ENCODE results near the gene UBL3.

Gene UBL3

GRCh38 chr13:29835280-29836061, 14.9 kb downstream of the UBL3 start:
- TF ChIP-seq, protein P1, sequence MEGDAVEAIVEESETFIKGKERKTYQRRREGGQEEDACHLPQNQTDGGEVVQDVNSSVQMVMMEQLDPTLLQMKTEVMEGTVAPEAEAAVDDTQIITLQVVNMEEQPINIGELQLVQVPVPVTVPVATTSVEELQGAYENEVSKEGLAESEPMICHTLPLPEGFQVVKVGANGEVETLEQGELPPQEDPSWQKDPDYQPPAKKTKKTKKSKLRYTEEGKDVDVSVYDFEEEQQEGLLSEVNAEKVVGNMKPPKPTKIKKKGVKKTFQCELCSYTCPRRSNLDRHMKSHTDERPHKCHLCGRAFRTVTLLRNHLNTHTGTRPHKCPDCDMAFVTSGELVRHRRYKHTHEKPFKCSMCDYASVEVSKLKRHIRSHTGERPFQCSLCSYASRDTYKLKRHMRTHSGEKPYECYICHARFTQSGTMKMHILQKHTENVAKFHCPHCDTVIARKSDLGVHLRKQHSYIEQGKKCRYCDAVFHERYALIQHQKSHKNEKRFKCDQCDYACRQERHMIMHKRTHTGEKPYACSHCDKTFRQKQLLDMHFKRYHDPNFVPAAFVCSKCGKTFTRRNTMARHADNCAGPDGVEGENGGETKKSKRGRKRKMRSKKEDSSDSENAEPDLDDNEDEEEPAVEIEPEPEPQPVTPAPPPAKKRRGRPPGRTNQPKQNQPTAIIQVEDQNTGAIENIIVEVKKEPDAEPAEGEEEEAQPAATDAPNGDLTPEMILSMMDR (IDR thresholded peaks at IDR 0.05; ENCODE audit: insufficient read depth, low read length, missing control alignments), result no peak
- POLR2A ChIA-PET, result no interaction called here
- H3K4me3 ChIP-seq (ENCODE audit: low read depth, low read length), result no peak overlapping the region
- CTCF ChIA-PET, result interaction anchor here (0.6 to 23.4 kb wide), 5 partner anchors 10 to 297 kb away, joined by 3 to 360 read pairs (median 3); no protein-coding TSS in a partner anchor
- DNase-seq (ENCODE audit: low read depth, low spot score), result no peak

- CTCF ChIA-PET, result interaction anchor here (1.4 kb wide), 2 partner anchors 12 to 89 kb away, joined by 4 to 5 read pairs; no protein-coding TSS in a partner anchor
- no peak overlapping the region for H3K4me3 ChIP-seq (ENCODE audit: low read depth, low read length)
- TF ChIP-seq, protein P1 (IDR thresholded peaks at IDR 0.05; ENCODE audit: insufficient read depth, low read length, missing control alignments), result no peak
- POLR2A ChIA-PET, result no interaction called here
- no peak for DNase-seq (ENCODE audit: low read depth, low spot score)
Measured at GRCh38 chr13:29832761-29833298, 17.6 kb downstream of the UBL3 start.

DNA sequence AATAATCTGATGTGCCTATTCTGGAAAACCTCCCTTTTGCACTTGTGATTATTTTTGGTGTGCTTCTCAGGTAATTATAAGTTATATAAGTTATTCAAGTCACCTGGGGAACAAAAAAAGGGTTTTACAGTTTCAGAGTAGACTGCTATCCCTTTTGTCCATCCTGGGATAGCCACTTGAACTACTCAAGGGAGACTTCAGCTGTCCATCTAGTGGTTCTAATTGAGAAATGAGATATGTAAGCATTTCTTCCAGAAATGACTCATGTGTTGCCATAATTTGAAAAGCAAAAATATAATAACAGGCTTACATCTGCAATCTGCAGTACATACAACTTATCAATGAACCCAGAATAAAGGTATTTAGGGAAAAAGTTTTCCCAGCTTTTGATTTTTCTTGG, 20.4 kb downstream of the UBL3 start:
- DNase-seq (ENCODE audit: low read depth, low spot score), result no peak
- no peak overlapping the region for H3K4me3 ChIP-seq (ENCODE audit: low read depth, low read length)
- ChIA-PET CTCF (interaction anchor here (2.0 to 2.2 kb wide), 2 partner anchors 95 to 285 kb away, joined by 5 to 10 read pairs; no protein-coding TSS in a partner anchor), POLR2A (no interaction called here)
- TF ChIP-seq, protein P1 (IDR thresholded peaks at IDR 0.05; ENCODE audit: insufficient read depth, low read length, missing control alignments), result no peak

GRCh38 chr13:29819143-29819542, 31.3 kb downstream of the UBL3 start:
- no peak overlapping the region for H3K4me3 ChIP-seq (ENCODE audit: low read depth, low read length)
- TF ChIP-seq, protein P1 (IDR thresholded peaks at IDR 0.05; ENCODE audit: insufficient read depth, low read length, missing control alignments), result no peak
- ChIA-PET POLR2A (no interaction called here), CTCF (interaction anchor here (1.0 to 4.1 kb wide), 2 partner anchors 17 to 296 kb away, joined by 3 to 19 read pairs; no protein-coding TSS in a partner anchor)
- no peak for DNase-seq (ENCODE audit: low read depth, low spot score)

DNA sequence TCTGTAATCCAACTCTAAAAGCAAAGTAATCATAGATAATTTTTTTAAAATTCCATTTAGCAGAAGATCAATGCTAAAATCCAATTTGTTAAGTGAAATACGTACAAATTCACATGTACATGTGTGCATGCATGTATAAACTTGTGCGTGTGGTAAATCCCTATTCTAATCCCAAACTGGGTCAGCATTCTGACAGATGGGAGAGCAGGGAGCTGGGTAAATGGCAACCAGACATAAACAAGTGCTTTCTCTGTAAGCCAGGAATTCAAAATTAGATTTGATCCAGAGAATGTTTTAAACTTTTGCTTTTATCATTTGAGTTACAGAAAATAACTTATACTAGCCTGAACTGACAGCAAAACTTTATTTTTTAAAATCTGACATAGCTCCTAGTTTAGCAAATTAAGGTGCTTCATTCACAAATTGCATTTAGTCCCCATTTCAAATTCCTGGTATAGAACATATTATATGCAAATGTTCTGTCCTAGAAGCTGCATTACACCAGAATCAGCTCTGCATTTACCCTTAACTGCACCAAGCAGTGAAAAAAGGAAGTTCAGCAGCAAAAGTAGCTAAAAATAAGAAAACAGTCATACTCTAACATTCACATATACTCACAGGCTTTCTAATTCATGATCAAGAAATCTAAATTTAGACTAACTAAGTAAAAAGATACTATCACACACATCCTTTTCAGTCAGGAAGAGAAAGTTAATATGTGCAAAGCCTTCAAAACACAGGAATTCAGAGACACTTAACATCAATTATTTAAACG, 32.6 kb downstream of the UBL3 start:
- CTCF ChIA-PET, result interaction anchor here (1.0 to 1.7 kb wide), 4 partner anchors 28 to 297 kb away, joined by 3 to 6 read pairs (median 6); no protein-coding TSS in a partner anchor
- TF ChIP-seq, protein P1 (IDR thresholded peaks at IDR 0.05; ENCODE audit: insufficient read depth, low read length, missing control alignments), result no peak
- H3K4me3 ChIP-seq (ENCODE audit: low read depth, low read length), result no peak overlapping the region
- DNase-seq (ENCODE audit: low read depth, low spot score), result no peak
- POLR2A ChIA-PET, result no interaction called here
